Neural cell (in vitro differentiated cells): ENCODE results near the gene CMTM5. TPM values are rescaled to one million over a fixed set of nuclear protein-coding genes. Genes with fewer than 3 reads are reported as not detected.

ENCODE experiments used
- H2AFZ ChIP-seq: fragments of 200-600, 300-800 bp; sonication (generic), shearing (Covaris generic); 2 replicates; pipeline ENCODE4 v1.6.0; 2014; ENCODE audit warnings: low read depth, mild to moderate bottlenecking, antibody characterized with exemption, low read length, moderate library complexity
- H3F3A ChIP-seq: fragments of 200-600 bp; shearing (Covaris generic); 2 replicates; pipeline ENCODE4 v1.6.1; 2016; ENCODE audit warnings: mild to moderate bottlenecking, moderate library complexity, mixed read lengths, antibody characterized with exemption, low read length; ENCODE audit not compliant: insufficient read depth, poor library complexity, severe bottlenecking
- H3K27ac ChIP-seq: fragments of 200-600, 300-800 bp; sonication (generic), shearing (Covaris generic); 2 replicates; pipeline ENCODE4 v1.5.1; 2014; ENCODE audit warnings: mild to moderate bottlenecking, low read length, moderate library complexity
- H3K27me3 ChIP-seq: fragments of 300-800, 200-600 bp; sonication (generic), shearing (Covaris generic); 2 replicates; pipeline ENCODE4 v1.6.0; 2014; ENCODE audit warnings: mild to moderate bottlenecking, low read depth, low read length, moderate library complexity; ENCODE audit not compliant: insufficient read depth
- H3K36me3 ChIP-seq: fragments of 300-800, 200-600 bp; sonication (generic), shearing (Covaris generic); 2 replicates; pipeline ENCODE4 v1.5.1; 2014; ENCODE audit warnings: mild to moderate bottlenecking, antibody characterized with exemption, low read length, moderate library complexity; ENCODE audit not compliant: insufficient read depth
- H3K4me2 ChIP-seq: fragments of 300-800, 200-600 bp; sonication (generic), shearing (Covaris generic); 2 replicates; pipeline ENCODE4 v1.6.0; 2014; ENCODE audit warnings: mild to moderate bottlenecking, low read length
- H3K4me3 ChIP-seq: fragments of 300-800, 200-600 bp; sonication (generic), shearing (Covaris generic); 2 replicates; pipeline ENCODE4 v1.5.1; 2014; ENCODE audit warnings: mild to moderate bottlenecking, low read length, moderate library complexity
- H3K79me2 ChIP-seq: fragments of 200-600 bp; shearing (Covaris generic); replicated peaks from 2 replicates; pipeline ENCODE4 v1.6.0; 2014; ENCODE audit warnings: mild to moderate bottlenecking, low read length, moderate library complexity; ENCODE audit not compliant: insufficient read depth
- H3K9ac ChIP-seq: fragments of 300-800, 200-600 bp; sonication (generic), shearing (Covaris generic); 2 replicates; pipeline ENCODE4 v1.6.1; 2016; ENCODE audit warnings: mild to moderate bottlenecking, low read length, mixed read lengths
- H3K9me2 ChIP-seq: fragments of 200-600 bp; shearing (Covaris generic); 2 replicates; pipeline ENCODE4 v1.6.1; 2016; ENCODE audit warnings: mild to moderate bottlenecking, low read length, mixed read lengths; ENCODE audit not compliant: insufficient read depth
- H3K9me3 ChIP-seq: fragments of 200-600, 300-800 bp; sonication (generic), shearing (Covaris generic); 2 replicates; pipeline ENCODE4 v1.6.1; 2016; ENCODE audit warnings: mild to moderate bottlenecking, mixed run types, low read length, moderate library complexity, mixed read lengths
- H4K20me1 ChIP-seq: fragments of 200-600 bp; shearing (Covaris generic); 2 replicates; pipeline ENCODE4 v1.6.1; 2016; ENCODE audit warnings: mild to moderate bottlenecking, mixed run types; ENCODE audit not compliant: insufficient read depth
- CTCF ChIP-seq: fragments of 450-650 bp; IDR thresholded peaks from 2 replicates; pipeline ENCODE4 v1.5.1; 2014; ENCODE audit warnings: antibody characterized with exemption, mild to moderate bottlenecking, moderate library complexity; ENCODE audit not compliant: poor library complexity, severe bottlenecking
- EP300 ChIP-seq: fragments of 450-650 bp; conservative IDR thresholded peaks from 2 replicates; pipeline ENCODE4 v1.6.1; 2014; ENCODE audit warnings: antibody characterized with exemption, mild to moderate bottlenecking, moderate library complexity; ENCODE audit not compliant: poor library complexity, severe bottlenecking
- EZH2 ChIP-seq: fragments of 200-600, 300-800 bp; shearing (Covaris generic), sonication (generic); IDR thresholded peaks from 2 replicates; pipeline ENCODE4 v1.6.1; 2014; ENCODE audit warnings: antibody characterized with exemption, low read length, borderline replicate concordance, mild to moderate bottlenecking; ENCODE audit not compliant: insufficient read depth, poor library complexity, severe bottlenecking
- MXI1 ChIP-seq: fragments of 450-650 bp; conservative IDR thresholded peaks from 2 replicates; pipeline ENCODE4 v1.6.1; 2014; ENCODE audit warnings: antibody characterized with exemption, mild to moderate bottlenecking; ENCODE audit not compliant: poor library complexity, severe bottlenecking
- POLR2AphosphoS5 ChIP-seq: IDR thresholded peaks from 2 replicates; pipeline ENCODE4 v1.6.1; 2012
- RAD21 ChIP-seq: fragments of 450-650 bp; conservative IDR thresholded peaks from 2 replicates; pipeline ENCODE4 v1.6.1; 2014; ENCODE audit warnings: antibody characterized with exemption, mild to moderate bottlenecking, moderate library complexity
- REST ChIP-seq: IDR thresholded peaks from 2 replicates; pipeline ENCODE4 v1.6.1; 2012; ENCODE audit warnings: borderline replicate concordance
- SMC3 ChIP-seq: fragments of 450-650 bp; conservative IDR thresholded peaks from 2 replicates; pipeline ENCODE4 v1.6.1; 2014; ENCODE audit warnings: antibody characterized with exemption, mild to moderate bottlenecking, moderate library complexity; ENCODE audit not compliant: poor library complexity
- TAF1 ChIP-seq: IDR thresholded peaks from 2 replicates; pipeline ENCODE4 v1.6.1; 2012; ENCODE audit warnings: low read depth
- polyA plus RNA-seq: library from polyadenylated mRNA; depleted of rRNA; stranded (reverse); fragments of >200 nt; gene quantifications from 2 replicates; pipeline ENCODE4 v1.2.3, GENCODE V29; 2014

Gene CMTM5
- polyA plus RNA-seq, 1 donor from 2014 or later: not detected

DNA sequence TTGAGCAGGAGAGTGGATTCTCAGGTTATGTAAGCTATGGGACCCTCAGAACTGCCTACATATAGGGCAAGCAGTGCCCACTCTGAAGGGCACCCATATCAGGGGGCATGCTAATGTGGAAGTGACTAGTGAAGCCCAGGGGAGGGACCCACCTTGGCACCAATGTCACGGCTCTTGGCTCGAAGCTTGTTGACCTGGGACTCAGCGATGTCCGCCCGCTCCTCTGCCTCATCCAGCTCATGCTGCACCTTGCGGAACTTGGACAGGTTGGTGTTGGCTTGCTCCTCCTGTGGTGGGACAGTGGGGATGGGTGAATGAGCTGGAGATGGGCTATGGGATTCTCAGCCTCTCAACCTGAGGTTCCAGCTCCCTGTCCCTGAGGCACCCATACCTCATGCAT lies 5.4 kb downstream of the CMTM5 start:
- Histone ChIP-seq H3K4me3 (no peak overlapping the region), H3K9me2 (no peaks in the 10 kb centered on the region), H3K36me3 (no peaks in the 10 kb centered on the region), H2AFZ (no peak overlapping the region), H3K79me2 (no peaks in the 10 kb centered on the region), H3K27ac (no peak overlapping the region), H3K9ac (no peak overlapping the region), H4K20me1 (no peaks in the 10 kb centered on the region), H3K4me2 (no peak overlapping the region), H3K9me3 (no peaks in the 10 kb centered on the region), H3F3A (no peaks in the 10 kb centered on the region), H3K27me3 (no peaks in the 10 kb centered on the region)
- no peak for TF ChIP-seq EP300
- no peak for TF ChIP-seq CTCF
- no peak for TF ChIP-seq REST
- no peak for TF ChIP-seq TAF1
- no peak for TF ChIP-seq MXI1
- TF ChIP-seq EZH2: no peak
- TF ChIP-seq RAD21: no peak
- no peak for TF ChIP-seq POLR2AphosphoS5
- TF ChIP-seq SMC3: no peak

- Histone ChIP-seq H3K4me3 (no peak overlapping the region), H3K9me2 (no peaks in the 10 kb centered on the region), H3K27ac (no peak overlapping the region), H3F3A (no peaks in the 10 kb centered on the region), H3K9ac (no peak overlapping the region), H3K79me2 (no peaks in the 10 kb centered on the region), H3K9me3 (no peaks in the 10 kb centered on the region), H4K20me1 (no peaks in the 10 kb centered on the region), H2AFZ (no peak overlapping the region), H3K4me2 (no peak overlapping the region), H3K36me3 (no peaks in the 10 kb centered on the region), H3K27me3 (no peaks in the 10 kb centered on the region)
- TF ChIP-seq POLR2AphosphoS5 (no peak), EZH2 (no peak), CTCF (no peak), RAD21 (no peak), SMC3 (no peak), TAF1 (no peak), REST (no peak), EP300 (no peak), MXI1 (no peak)
Measured at GRCh38 chr14:23382731-23383440, 6.0 kb downstream of the CMTM5 start.
